Spleen (tissue), 11 donors: Measurements from ENCODE around the gene SMAD2. TPM values are rescaled to one million over a fixed set of nuclear protein-coding genes. Genes with fewer than 3 reads are reported as not detected.

Experiments
- DNase-seq: peaks from one replicate; pipeline ENCODE4 v3.0.0-alpha.2; 2020
- H3K27ac ChIP-seq, 8 donors: fragments of 200-600 bp; sonication (generic) in 7 of 8; 1 replicate in 4 of 8; 2 replicates in 4 of 8; pipeline versions ENCODE4 v1.5.0 to v1.8.0; 2016 to 2021; ENCODE audit warnings: inconsistent platforms in 4 of 8, mild to moderate bottlenecking in 4 of 8, moderate library complexity in 1 of 8
- H3K27me3 ChIP-seq, 7 donors: fragments of 200-600 bp; sonication (generic) in 6 of 7; replicated peaks in 1 of 7; 1 replicate in 4 of 7; 2 replicates in 3 of 7; pipeline versions ENCODE4 v1.5.0 to v1.8.0; 2016 to 2021; ENCODE audit warnings: inconsistent platforms in 3 of 7, mild to moderate bottlenecking in 1 of 7
- H3K36me3 ChIP-seq, 6 donors: fragments of 200-600 bp; sonication (generic) in 5 of 6; 1 replicate in 4 of 6; 2 replicates in 2 of 6; pipeline versions ENCODE4 v1.5.0 to v1.8.0; 2016 to 2021; ENCODE audit warnings: inconsistent platforms in 2 of 6
- H3K4me1 ChIP-seq, 6 donors: fragments of 200-600 bp; sonication (generic) in 5 of 6; 1 replicate in 3 of 6; 2 replicates in 3 of 6; pipeline versions ENCODE4 v1.5.0 to v1.8.0; 2016 to 2021; ENCODE audit warnings: inconsistent platforms in 3 of 6
- H3K4me3 ChIP-seq, 8 donors: fragments of 200-600 bp; sonication (generic) in 7 of 8; 1 replicate in 4 of 8; 2 replicates in 4 of 8; pipeline versions ENCODE4 v1.5.0 to v1.8.0; 2016 to 2021; ENCODE audit warnings: inconsistent platforms in 4 of 8, mild to moderate bottlenecking in 4 of 8, moderate library complexity in 2 of 8
- H3K9me3 ChIP-seq, 8 donors: fragments of 200-600 bp; sonication (generic) in 7 of 8; 1 replicate in 4 of 8; 2 replicates in 4 of 8; pipeline versions ENCODE4 v1.5.0 to v1.8.0; 2016 to 2021; ENCODE audit warnings: inconsistent platforms in 4 of 8
- POLR2A ChIP-seq, 3 donors: fragments of 450-650 bp; IDR thresholded peaks; one replicate each; pipeline ENCODE4 v1.5.1; 2017; ENCODE audit warnings: antibody characterized with exemption in 3 of 3, mild to moderate bottlenecking in 1 of 3
- POLR2AphosphoS5 ChIP-seq, 3 donors: sonication (generic); formaldehyde crosslinking; IDR thresholded peaks; one replicate each; pipeline ENCODE4 v1.5.1; 2017; ENCODE audit warnings: antibody characterized with exemption in 3 of 3
- WGBS, 5 donors: extraction: QIAGEN DNeasy Blood & Tissue Kit in 3 of 5; methylation state at CpG; one replicate each; pipeline versions ENCODE4 v1.1.5 to v1.1.7; 2013 to 2018; 5-methylcytosine and 5-hydroxymethylcytosine counted together
- intact Hi-C: fragments of 100-400 bp; cut with DNase I; formaldehyde crosslinking; loops from one replicate; pipeline ENCODE4 v1.15.0; 2023; ENCODE audit warnings: low total_unique reads
- polyA plus RNA-seq, 3 donors: library from polyadenylated mRNA; stranded (reverse); fragments of 200-250 nt; gene quantifications; one replicate each; pipeline ENCODE4 v1.2.1, GENCODE V29; 2013
- total RNA-seq, 7 donors: library from RNA; depleted of rRNA in 3 of 7; stranded (reverse); fragments of >200 nt in 3 of 7; fragmentation: NEBNext Ultra II Directional in 4 of 7; extraction: Animal tissue kit (Norgen Biotek cat#: 25700) in 4 of 7; gene quantifications; one replicate each; pipeline versions ENCODE4 v1.1.0 to v1.2.1, GENCODE V29; 2016 to 2021
- TF ChIP-seq, protein P1 (sequence below), 11 experiments: fragments of 200-600 bp in 7 of 11; fragments of 450-650 bp in 4 of 11; sonication (generic) in 4 of 11; IDR thresholded peaks in 8 of 11; conservative IDR thresholded peaks in 3 of 11; 1 replicate in 7 of 11; 2 replicates in 4 of 11; pipeline versions ENCODE4 v1.4.0 to v1.8.0; 2016 to 2021; ENCODE audit warnings: antibody characterized with exemption in 11 of 11, inconsistent platforms in 4 of 11, mild to moderate bottlenecking in 1 of 11
- donor health status: healthy with polysubstance abuse.
- donor health status: DM: no; HTN: no; CAD: no; lungs with moderate emphysema.
- donor health status: DM: no; HTN: no; CAD: no.
- donor health status: Bipolar disorder and iron deficiency.
- donor health status: healthy.
- donor health status: DM: no; HTN: no; CAD: no.
- donor health status: DM: yes; HTN: yes; CAD: no.

SMAD2 gene
- total and polyA plus RNA-seq, 10 donors = 13.2 to 162 (median 94.0) TPM

DNA sequence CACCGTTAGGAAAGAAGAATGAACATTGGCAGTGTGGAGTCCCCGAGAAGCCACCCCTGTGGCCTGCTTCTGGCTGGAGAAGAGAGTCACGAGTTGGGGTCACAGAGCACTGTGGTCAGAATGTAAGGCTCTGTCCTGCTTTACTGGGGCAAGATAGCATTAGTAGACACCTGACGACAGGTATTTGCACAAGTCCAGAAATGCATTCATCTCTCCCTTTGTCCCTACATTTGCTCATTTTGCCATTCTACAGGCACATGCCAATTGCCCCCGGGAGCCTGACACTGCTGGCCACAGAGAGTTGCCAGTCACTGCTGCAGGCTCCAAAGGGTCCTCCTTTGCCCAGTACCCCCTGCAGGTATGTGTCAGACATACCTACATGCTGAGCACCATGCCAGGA is 133.3 kb downstream of the SMAD2 start:
- Histone ChIP-seq H3K4me1 (peaks cover 0 to 18% (median 0%) of the 10 kb centered on the region in 6 donors), H3K9me3 (no peaks in the 10 kb centered on the region), H3K27me3 (no peaks in the 10 kb centered on the region), H3K4me3 (no peak overlapping the region), H3K27ac (no peak overlapping the region), H3K36me3 (no peaks in the 10 kb centered on the region)
- DNase-seq = no peak
- intact Hi-C loops = no loop called here
- 92 to 97% (median 93%) methylated on average over 5 of the region's 5 CpGs for WGBS, 5 donors
- TF ChIP-seq, protein P1, sequence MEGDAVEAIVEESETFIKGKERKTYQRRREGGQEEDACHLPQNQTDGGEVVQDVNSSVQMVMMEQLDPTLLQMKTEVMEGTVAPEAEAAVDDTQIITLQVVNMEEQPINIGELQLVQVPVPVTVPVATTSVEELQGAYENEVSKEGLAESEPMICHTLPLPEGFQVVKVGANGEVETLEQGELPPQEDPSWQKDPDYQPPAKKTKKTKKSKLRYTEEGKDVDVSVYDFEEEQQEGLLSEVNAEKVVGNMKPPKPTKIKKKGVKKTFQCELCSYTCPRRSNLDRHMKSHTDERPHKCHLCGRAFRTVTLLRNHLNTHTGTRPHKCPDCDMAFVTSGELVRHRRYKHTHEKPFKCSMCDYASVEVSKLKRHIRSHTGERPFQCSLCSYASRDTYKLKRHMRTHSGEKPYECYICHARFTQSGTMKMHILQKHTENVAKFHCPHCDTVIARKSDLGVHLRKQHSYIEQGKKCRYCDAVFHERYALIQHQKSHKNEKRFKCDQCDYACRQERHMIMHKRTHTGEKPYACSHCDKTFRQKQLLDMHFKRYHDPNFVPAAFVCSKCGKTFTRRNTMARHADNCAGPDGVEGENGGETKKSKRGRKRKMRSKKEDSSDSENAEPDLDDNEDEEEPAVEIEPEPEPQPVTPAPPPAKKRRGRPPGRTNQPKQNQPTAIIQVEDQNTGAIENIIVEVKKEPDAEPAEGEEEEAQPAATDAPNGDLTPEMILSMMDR (IDR thresholded peaks at IDR 0.05 in 8 of 11, conservative IDR thresholded peaks at IDR 0.05 in 3 of 11) = no peak
- no peak for TF ChIP-seq POLR2A (IDR thresholded peaks at IDR 0.05)
- TF ChIP-seq POLR2AphosphoS5 (IDR thresholded peaks at IDR 0.05) = no peak

DNA sequence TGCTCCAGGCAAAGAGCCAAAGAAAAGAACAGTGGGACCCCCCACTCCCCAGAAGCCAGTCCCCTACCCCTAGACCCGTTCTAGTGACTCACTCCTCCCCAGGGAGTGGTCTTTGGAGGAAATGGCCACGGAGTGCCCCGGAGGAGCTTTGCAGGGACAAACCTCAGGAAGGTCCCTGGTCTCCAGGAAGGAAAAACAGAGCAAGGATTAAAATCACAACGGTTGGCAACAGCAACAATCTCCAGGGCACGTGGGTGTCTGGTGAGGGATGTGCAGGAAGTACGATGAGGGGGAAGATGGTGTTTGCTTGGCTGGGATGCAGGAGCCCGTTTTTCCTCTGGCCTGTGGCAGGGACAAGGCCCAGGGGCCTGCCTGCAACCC is 135.0 kb downstream of the SMAD2 start:
- Histone ChIP-seq H3K4me3 (no peak overlapping the region), H3K9me3 (no peaks in the 10 kb centered on the region), H3K36me3 (no peaks in the 10 kb centered on the region), H3K4me1 (peaks cover 0 to 18% (median 0%) of the 10 kb centered on the region in 6 donors), H3K27me3 (no peaks in the 10 kb centered on the region), H3K27ac (no peak overlapping the region)
- DNase-seq = no peak
- WGBS, 5 donors = 25 to 36% (median 30%) methylated on average over 7 of the region's 7 CpGs
- intact Hi-C loops = no loop called here
- no peak for TF ChIP-seq POLR2A (IDR thresholded peaks at IDR 0.05)
- TF ChIP-seq POLR2AphosphoS5 (IDR thresholded peaks at IDR 0.05) = no peak
- TF ChIP-seq, protein P1 (IDR thresholded peaks at IDR 0.05 in 8 of 11, conservative IDR thresholded peaks at IDR 0.05 in 3 of 11) = no peak

DNA sequence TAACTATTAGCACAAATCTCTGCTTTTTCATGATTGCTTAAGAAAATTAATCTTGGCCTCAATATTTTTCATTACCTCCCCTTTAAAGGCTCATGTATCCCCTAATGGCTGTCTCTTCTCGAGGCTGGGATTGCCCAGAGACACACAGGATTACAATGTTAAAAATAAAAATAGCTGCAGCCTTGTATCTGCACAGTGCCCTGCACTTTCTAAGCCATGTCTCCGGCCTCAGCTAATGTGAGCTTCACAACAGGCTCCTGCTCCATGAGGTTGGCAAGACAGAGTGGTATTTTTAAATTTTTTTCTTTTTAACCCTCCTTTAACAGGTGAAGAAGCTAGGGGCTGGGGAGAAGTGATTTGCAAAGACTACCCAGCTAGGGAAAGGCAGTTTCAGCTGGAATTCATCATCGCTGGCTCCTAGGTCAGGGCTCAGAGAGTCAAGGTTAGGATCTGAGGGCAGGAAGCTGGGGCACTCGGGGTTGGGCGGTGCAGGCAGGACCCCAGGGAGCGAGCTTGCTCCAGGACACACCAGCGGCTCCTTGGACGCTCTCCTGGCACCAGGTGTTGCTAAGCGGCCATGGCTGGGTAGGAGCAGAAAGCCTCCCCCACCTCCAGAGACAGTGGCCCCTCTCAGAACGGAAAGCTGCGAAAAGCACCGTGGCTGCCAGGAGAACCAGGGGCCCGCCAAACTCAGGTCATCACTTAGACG is 135.6 kb downstream of the SMAD2 start:
- no peak overlapping the region for H3K27ac ChIP-seq
- intact Hi-C loops = no loop called here
- no peak for DNase-seq
- H3K9me3 ChIP-seq = no peaks in the 10 kb centered on the region
- H3K4me3 ChIP-seq = no peak overlapping the region
- peaks cover 0 to 18% (median 0%) of the 10 kb centered on the region in 6 donors for H3K4me1 ChIP-seq
- H3K27me3 ChIP-seq = no peaks in the 10 kb centered on the region
- no peak for TF ChIP-seq POLR2A (IDR thresholded peaks at IDR 0.05)
- TF ChIP-seq POLR2AphosphoS5 (IDR thresholded peaks at IDR 0.05) = no peak
- TF ChIP-seq, protein P1 (IDR thresholded peaks at IDR 0.05 in 8 of 11, conservative IDR thresholded peaks at IDR 0.05 in 3 of 11) = no peak
- 51 to 71% (median 60%) methylated on average over 9 to 14 of the region's 14 CpGs for WGBS, 5 donors
- no peaks in the 10 kb centered on the region for H3K36me3 ChIP-seq

DNA sequence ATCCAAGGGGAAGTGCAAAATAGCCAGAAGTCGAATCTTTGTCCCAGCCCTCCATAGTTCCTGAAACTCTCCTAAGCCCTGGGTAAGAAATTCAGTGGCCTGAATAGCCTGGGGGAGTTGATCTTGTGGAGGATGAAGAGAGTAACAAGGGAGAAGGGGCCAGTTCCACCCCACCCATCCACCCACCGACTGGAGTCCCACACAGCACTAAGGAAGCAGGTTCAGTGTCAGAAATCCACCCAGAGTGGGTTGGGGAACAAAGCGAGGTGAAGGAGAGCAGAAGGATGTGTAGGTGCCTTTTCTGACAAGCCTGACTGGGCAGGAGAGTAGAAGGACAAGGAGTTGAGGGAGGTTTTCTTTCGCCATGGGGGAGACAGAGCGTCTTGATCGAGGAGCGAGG is 136.8 kb downstream of the SMAD2 start:
- Histone ChIP-seq H3K27me3 (no peaks in the 10 kb centered on the region), H3K36me3 (no peaks in the 10 kb centered on the region)

More for the DNA sequence above, 136.8 kb downstream of the SMAD2 start:
- H3K27ac ChIP-seq = no peak overlapping the region
- WGBS, 5 donors = 85 to 88% (median 87%) methylated on average over 7 of the region's 7 CpGs
- no peak overlapping the region for H3K4me3 ChIP-seq
- intact Hi-C loops = no loop called here
- H3K9me3 ChIP-seq = no peaks in the 10 kb centered on the region
- TF ChIP-seq POLR2AphosphoS5 (IDR thresholded peaks at IDR 0.05) = no peak
- no peak for TF ChIP-seq POLR2A (IDR thresholded peaks at IDR 0.05)
- TF ChIP-seq, protein P1 (IDR thresholded peaks at IDR 0.05 in 8 of 11, conservative IDR thresholded peaks at IDR 0.05 in 3 of 11) = no peak
- peaks cover 0 to 12% (median 0%) of the 10 kb centered on the region in 6 donors for H3K4me1 ChIP-seq
- DNase-seq = no peak
